ENCODE measurements around the gene AHRR.

The AHRR gene

DNA sequence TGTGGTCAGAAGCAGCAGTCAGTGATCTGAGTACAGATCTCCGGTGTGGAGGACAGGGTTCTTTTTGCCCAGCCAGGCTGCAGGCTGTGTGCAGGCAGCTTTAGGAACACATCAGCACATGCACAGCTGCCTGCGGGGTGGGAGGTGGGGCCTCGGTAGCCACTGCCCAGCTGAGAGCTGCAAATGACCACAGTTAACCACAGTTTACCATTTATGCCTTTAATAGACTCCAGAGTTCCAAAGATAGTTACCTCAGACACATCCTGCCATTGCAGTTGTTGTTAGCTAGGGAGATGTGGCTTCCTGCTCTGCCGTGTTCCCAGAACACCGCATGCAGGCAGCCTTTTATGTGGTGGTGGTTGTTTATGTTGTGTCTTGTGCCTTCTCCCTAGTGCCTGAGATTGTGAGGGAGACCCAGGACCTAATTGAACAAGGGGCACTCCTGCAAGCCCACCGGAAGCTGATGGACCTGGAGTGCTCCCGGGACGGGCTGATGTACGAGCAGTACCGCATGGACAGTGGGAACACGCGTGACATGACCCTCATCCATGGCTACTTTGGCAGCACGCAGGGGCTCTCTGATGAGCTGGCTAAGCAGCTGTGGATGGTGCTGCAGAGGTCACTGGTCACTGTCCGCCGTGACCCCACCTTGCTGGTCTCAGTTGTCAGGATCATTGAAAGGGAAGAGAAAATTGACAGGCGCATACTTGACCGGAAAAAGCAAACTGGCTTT is 131.6 kb downstream of the AHRR start:
- TF ChIP-seq ZBTB7A (IDR thresholded peaks at IDR 0.05; ENCODE audit: low read depth) (no peak), REST (IDR thresholded peaks at IDR 0.05; ENCODE audit: low read depth) (no peak), CREB1 (IDR thresholded peaks at IDR 0.05; ENCODE audit: low read depth) (no peak), CEBPB (IDR thresholded peaks at IDR 0.05) (no peak), NFIC (IDR thresholded peaks at IDR 0.05) (no peak), YY1 (IDR thresholded peaks at IDR 0.05; ENCODE audit: low read depth) (no peak)
- TF ChIP-seq, protein P1, sequence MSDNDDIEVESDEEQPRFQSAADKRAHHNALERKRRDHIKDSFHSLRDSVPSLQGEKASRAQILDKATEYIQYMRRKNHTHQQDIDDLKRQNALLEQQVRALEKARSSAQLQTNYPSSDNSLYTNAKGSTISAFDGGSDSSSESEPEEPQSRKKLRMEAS (IDR thresholded peaks at IDR 0.05) = no peak

GRCh38 chr5:453725-454481 is 132.4 kb downstream of the AHRR start:
- no peak for TF ChIP-seq CREB1 (IDR thresholded peaks at IDR 0.05; ENCODE audit: low read depth)
- TF ChIP-seq YY1 (IDR thresholded peaks at IDR 0.05; ENCODE audit: low read depth) = no peak
- no peak for TF ChIP-seq RAD21 (IDR thresholded peaks at IDR 0.05; ENCODE audit: low read depth)
- no peak for TF ChIP-seq ZBTB7A (IDR thresholded peaks at IDR 0.05; ENCODE audit: low read depth)
- TF ChIP-seq EGR1 (IDR thresholded peaks at IDR 0.05) = no peak
- TF ChIP-seq CEBPB (IDR thresholded peaks at IDR 0.05) = no peak
- TF ChIP-seq, protein P1 (IDR thresholded peaks at IDR 0.05) = no peak
- no peak for TF ChIP-seq TAF1 (IDR thresholded peaks at IDR 0.05; ENCODE audit: low read depth)
- TF ChIP-seq TEAD4 (IDR thresholded peaks at IDR 0.05) = no peak
- TF ChIP-seq EP300 (IDR thresholded peaks at IDR 0.05; ENCODE audit: borderline replicate concordance) = no peak
- TF ChIP-seq REST (IDR thresholded peaks at IDR 0.05; ENCODE audit: low read depth) = no peak
- no peak for TF ChIP-seq NFIC (IDR thresholded peaks at IDR 0.05)
- TF ChIP-seq FOXM1 (IDR thresholded peaks at IDR 0.05; ENCODE audit: borderline replicate concordance, low read depth) = no peak
- no peak for TF ChIP-seq TCF12 (IDR thresholded peaks at IDR 0.05; ENCODE audit: low read depth)
- TF ChIP-seq, protein P2, sequence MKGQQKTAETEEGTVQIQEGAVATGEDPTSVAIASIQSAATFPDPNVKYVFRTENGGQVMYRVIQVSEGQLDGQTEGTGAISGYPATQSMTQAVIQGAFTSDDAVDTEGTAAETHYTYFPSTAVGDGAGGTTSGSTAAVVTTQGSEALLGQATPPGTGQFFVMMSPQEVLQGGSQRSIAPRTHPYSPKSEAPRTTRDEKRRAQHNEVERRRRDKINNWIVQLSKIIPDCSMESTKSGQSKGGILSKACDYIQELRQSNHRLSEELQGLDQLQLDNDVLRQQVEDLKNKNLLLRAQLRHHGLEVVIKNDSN (IDR thresholded peaks at IDR 0.05) = no peak

GRCh38 chr5:454936-455335 is 133.4 kb downstream of the AHRR start:
- no peak for TF ChIP-seq CREB1 (IDR thresholded peaks at IDR 0.05; ENCODE audit: low read depth)
- TF ChIP-seq CEBPB (IDR thresholded peaks at IDR 0.05) = no peak
- TF ChIP-seq, protein P1 (IDR thresholded peaks at IDR 0.05) = no peak
- TF ChIP-seq NFIC (IDR thresholded peaks at IDR 0.05) = no peak
- no peak for TF ChIP-seq ZBTB7A (IDR thresholded peaks at IDR 0.05; ENCODE audit: low read depth)
- no peak for TF ChIP-seq TAF1 (IDR thresholded peaks at IDR 0.05; ENCODE audit: low read depth)
- TF ChIP-seq, protein P2 (IDR thresholded peaks at IDR 0.05) = no peak
- no peak for TF ChIP-seq TCF12 (IDR thresholded peaks at IDR 0.05; ENCODE audit: low read depth)
- no peak for TF ChIP-seq RAD21 (IDR thresholded peaks at IDR 0.05; ENCODE audit: low read depth)
- no peak for TF ChIP-seq EGR1 (IDR thresholded peaks at IDR 0.05)

DNA sequence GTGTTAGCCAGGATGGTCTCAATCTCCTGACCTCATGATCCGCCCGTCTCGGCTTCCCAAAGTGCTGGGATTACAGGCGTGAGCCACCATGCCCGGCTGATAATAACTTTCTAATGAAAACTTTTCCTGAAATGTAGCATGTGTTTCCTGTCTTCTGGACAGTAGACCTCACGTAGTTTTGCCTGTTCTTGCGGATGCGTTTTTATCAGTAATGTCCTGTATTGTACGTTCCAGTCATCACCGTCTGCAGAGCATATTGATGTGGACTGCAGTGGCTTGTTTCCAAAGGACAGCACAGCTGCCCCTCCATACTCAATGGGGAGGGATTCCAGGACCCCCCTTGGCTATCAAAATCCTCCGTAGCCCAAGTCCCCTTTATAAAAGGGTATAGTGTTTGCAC is 134.3 kb downstream of the AHRR start:
- TF ChIP-seq EP300 (IDR thresholded peaks at IDR 0.05; ENCODE audit: borderline replicate concordance) (no peak), REST (IDR thresholded peaks at IDR 0.05; ENCODE audit: low read depth) (no peak), EGR1 (IDR thresholded peaks at IDR 0.05) (no peak), NFIC (IDR thresholded peaks at IDR 0.05) (no peak), CREB1 (IDR thresholded peaks at IDR 0.05; ENCODE audit: low read depth) (no peak), TEAD4 (IDR thresholded peaks at IDR 0.05) (no peak), CEBPB (IDR thresholded peaks at IDR 0.05) (no peak), ZBTB7A (IDR thresholded peaks at IDR 0.05; ENCODE audit: low read depth) (no peak), RAD21 (IDR thresholded peaks at IDR 0.05; ENCODE audit: low read depth) (no peak), TCF12 (IDR thresholded peaks at IDR 0.05; ENCODE audit: low read depth) (no peak), TAF1 (IDR thresholded peaks at IDR 0.05; ENCODE audit: low read depth) (no peak), FOXM1 (IDR thresholded peaks at IDR 0.05; ENCODE audit: borderline replicate concordance, low read depth) (no peak), YY1 (IDR thresholded peaks at IDR 0.05; ENCODE audit: low read depth) (no peak)
- TF ChIP-seq, protein P1 (IDR thresholded peaks at IDR 0.05) = no peak
- TF ChIP-seq, protein P2 (IDR thresholded peaks at IDR 0.05) = no peak
